HS-27A (cell line): ENCODE results near the gene RPUSD1.

ENCODE experiments used
- DNase-seq: peaks from one replicate; pipeline ENCODE4 v3.0.0-alpha.2; 2012; ENCODE audit warnings: low read depth, missing footprints

The RPUSD1 gene

GRCh38 chr16:819336-820043, 31.3 kb upstream of the RPUSD1 start:
- DNase-seq, result no peak

DNA sequence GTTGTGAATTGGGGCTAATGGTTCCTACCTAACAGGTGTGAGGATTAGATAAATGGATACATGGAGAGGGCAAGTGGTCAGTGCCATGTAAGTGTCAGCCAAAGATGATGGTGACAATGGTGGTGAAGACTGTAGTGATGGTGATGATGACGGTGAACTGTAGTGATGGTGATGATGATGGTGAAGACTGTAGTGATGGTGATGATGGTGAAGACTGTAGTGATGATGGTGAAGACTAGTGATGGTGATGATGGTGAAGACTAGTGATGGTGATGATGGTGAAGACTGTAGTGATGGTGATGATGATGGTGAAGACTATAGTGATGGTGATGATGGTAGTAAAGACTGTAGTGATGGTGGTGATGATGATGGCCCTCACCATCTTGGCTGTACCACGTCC, 30.4 kb upstream of the RPUSD1 start:
- no peak for DNase-seq

DNA sequence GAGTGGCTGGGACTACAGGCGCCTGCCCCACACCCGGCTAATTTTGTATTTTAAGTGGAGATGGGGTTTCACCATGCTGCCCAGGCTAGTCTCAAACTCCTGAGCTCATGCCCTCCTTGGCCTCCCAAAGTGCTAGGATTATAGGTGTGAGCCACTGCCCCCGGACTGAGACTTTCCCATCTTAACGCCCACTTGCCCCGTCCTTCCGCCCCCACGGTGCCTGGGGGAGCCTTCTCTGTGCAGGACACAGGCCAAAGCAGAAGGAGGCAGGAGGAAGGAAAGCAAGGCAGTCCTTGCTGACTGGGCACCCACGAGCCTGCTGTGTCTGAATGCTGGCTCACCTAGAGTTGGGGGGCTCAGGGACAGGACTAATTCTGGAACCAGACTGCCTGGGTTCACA, 30.0 kb upstream of the RPUSD1 start:
- no peak for DNase-seq

- DNase-seq, result no peak
These were observed 29.1 kb upstream of the RPUSD1 start for GRCh38 chr16:817001-817906.

DNA sequence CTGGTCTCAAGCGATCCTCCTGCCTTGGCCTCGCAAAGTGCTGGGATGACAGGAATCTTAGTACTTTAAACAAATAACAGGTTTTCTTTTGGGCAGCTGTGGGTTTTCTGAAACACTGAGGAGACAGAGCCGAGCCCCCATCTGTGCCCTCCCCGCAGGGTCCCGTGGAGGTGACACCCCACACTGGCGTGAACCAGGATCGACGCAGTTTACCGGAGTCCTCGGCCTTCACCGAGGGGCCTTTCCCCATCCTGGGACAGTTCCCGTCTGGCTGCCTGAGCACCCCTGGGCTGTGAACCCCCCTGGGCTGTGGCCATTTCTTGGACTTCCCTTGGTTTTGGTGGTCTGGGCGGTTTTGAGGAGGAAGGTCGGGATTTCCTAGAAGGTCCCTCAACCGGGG, 27.7 kb upstream of the RPUSD1 start:
- DNase-seq, result no peak

DNA sequence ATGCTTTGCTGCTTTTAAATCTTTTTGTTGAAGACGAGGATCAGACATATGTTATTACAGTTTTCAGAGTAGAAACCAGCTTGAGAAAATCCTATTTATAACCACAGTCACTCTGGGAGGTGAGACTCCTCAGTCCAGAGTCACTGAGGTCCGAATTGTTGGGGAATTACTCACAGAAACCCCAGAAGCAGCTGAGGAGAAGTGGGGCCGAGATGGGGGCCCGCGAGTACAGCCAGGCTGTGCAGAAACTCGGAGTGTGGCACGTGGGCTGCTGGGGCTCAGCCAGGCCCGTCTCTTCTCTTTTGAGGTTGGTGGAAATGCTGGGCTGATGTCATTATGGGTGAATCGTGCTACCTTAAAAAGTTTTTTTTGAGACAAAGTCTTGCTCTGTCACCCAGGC, 26.8 kb upstream of the RPUSD1 start:
- DNase-seq, result peak; percentile 59

DNA sequence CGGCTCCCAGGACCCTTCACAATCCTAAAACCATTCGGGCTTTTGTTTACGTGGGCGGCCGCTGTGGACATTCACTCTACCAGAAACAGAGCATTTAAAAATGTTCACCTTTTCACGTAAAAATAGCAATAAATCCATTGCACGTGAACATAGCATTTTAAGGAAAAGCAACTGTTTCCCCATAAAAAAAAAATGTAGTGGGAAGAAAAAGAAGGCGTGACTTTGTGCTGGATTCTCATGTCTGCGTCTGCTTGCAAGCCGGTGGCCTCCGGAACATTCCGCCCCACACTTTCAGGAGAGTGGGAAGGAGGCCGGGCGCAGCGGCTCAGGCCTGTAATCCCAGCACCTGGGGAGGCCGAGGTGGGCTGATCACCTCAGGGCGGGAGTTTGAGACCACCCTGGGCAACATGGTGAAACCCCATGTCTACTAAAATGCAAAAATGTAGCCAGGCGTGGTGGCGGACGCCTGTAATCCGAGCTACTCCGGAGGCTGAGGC, 25.8 kb upstream of the RPUSD1 start:
- DNase-seq, result no peak

DNA sequence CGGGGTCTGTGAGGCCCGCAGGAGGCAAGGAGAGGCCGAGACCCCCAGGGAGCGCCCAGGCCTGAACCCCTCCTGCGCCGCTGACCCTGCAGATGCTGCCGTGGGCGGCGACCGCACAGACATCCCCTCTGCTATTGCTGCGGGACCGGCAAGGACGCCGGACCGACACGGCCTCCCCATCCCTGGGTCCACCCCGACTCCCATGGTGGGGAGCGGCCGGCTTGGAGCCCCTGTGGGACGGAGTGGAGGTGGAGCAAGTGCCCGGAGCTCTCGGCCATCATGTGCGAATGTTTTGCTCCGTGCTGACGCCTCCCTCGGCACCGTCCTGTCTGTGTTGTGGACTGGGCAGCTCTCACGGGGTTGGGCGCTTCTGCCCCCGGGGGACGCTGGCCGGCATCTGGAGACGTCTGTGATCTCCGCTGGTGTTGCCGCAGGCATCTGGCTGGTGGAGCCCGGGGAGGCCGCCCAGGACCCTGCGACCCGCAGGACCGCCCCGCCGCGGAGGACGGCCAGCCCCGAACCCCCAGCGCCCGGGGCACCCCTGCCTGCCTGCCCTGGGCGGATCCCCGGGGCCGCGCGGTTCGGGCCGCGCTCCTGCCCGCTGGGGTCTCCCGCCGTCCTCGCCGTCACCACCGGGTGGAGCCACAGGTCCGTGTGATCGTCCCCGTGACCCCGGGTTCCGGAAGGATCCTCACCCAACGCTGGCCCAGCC, 25.2 kb upstream of the RPUSD1 start:
- no peak for DNase-seq

DNA sequence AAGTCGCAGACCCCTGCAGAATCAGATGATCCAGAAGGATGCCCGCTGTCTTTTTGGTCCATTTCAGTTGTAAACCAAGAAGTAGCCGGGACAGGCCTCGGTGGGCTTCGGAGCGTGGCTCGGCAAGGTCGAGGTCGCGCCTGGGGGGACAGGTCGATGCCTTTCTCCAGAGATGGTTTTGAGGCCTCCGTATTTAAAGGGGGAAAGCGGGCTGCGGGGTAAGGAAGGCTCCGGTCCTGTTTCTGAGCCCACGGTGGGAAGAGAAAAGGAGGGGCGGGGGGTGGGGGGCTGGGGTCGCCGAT, 19.9 kb upstream of the RPUSD1 start:
- no peak for DNase-seq

- DNase-seq, result peak; percentile 62
These were observed 19.3 kb upstream of the RPUSD1 start for GRCh38 chr16:807347-808084.

- no peak for DNase-seq
These were observed 17.3 kb upstream of the RPUSD1 start for GRCh38 chr16:805474-805873.

DNA sequence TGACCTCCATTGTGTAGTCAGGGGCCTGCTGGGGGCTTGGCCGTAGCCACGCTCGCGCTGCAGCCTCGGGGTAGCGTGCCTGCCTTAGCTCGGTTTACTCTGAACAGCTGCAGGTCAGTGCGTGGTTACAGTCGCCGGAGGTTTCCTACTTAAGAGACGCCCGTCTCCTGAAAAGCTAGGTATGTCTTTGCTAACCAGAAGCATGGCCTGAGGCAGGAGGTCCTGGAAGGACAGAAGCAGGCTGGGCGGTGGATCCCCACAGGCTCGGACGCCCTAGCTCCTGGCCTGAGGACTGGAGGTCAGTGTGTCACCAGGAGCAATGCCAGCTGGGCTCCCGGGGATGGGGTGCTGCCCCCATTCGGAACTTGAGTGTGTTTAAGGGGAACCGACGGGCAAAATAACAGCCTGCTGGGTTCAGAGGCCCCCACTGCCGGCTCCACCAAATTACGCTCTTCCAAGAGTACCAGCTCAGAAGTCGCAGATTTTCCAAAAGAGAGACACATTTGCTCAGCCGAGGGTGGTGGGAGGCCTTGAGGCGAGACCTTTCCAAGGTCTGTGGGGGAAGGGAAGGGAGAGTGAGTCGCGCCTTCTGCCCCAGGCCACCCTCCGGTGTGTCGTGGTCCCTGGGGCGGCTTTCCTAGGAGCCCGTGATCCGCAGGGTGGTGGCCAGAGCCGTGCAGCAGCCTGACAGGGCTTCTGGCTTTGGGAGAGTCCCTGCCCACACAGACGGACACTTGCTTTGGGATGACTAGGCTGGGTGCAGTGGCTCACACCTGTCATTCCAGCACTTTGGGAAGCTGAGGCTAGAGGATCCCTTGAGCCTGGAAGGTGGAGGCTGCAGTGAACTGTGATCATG, 16.2 kb upstream of the RPUSD1 start:
- no peak for DNase-seq

GRCh38 chr16:803754-804080, 15.5 kb upstream of the RPUSD1 start:
- DNase-seq, result no peak

DNA sequence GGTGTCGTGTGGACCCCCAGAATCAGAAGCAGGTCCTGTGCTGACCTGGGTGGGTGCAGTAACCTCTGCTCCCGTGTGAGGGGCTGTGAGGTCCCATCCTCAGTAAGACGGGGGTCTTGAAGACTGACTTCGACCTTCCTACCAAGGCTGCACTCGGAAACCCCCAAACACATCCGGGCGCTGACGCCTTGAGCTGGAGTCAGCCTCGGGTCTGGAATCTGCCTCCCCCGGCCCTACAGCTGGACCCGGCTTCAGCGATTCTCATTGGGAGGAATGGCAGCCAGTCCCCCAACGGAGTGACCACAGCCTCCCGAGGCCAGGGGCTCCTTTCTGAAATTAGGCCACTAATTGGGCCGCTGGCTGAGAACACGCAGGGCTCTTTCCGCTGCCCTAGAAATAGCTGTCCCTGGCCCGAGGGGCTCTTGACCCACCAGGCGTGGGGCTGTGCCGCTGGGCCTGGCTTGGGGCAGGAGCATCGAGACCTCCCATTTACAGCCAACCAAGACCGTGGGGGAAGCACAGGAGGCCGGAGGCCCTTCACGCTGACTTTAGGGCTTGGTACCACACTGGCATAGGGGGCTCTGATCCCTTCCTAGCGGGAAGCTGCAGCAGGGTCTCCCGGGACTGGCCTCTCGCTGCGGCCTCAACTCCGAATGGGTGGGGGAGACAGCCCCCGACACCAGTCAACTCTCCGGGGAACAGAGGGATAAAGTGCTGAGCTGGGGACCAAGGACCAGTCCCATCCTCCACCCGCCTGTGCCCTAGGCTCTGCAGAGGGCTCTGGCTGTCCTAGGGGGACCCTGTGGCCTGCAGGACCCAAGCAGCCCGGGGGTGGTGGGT, 15.0 kb upstream of the RPUSD1 start:
- DNase-seq, result no peak

GRCh38 chr16:802461-802860, 14.3 kb upstream of the RPUSD1 start:
- DNase-seq, result no peak

DNA sequence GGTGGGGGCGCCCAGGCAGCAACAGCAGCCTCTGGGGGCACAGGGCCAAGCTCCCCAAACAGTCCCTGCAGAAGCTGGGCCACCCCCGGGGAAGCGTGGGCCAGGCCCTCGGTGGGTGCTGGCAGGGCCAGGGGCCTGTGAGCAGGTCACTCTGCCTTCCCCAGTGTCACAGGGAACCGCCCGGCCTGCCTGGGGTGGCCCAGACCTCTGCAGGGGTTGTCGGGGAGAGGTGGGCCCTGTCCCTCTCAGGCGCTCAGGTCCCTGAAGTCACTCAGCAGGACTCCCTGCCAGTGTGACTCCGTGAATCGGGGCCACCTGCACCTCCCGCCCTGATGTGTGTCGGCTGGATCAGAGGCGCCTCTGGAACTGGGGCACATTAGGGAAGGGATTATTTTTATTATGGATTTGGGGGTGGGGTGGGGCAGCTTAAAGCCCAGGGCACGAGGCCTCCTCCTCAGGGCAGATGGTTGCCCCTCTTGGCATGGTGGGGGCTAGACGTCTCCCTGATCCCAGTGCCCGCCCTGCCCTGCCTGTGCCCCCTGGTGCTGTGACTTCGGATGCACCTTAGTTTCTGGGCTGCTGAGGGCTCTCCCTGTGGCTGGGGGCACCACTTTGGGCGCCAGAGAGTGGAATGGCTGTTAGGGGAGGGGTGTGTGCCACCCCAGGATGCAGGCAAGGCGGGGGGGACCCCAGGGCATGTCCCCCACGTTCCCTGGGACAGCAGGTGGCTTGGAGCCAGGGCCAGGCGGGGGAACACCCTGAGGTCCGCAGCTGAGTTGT, 13.6 kb upstream of the RPUSD1 start:
- no peak for DNase-seq

DNA sequence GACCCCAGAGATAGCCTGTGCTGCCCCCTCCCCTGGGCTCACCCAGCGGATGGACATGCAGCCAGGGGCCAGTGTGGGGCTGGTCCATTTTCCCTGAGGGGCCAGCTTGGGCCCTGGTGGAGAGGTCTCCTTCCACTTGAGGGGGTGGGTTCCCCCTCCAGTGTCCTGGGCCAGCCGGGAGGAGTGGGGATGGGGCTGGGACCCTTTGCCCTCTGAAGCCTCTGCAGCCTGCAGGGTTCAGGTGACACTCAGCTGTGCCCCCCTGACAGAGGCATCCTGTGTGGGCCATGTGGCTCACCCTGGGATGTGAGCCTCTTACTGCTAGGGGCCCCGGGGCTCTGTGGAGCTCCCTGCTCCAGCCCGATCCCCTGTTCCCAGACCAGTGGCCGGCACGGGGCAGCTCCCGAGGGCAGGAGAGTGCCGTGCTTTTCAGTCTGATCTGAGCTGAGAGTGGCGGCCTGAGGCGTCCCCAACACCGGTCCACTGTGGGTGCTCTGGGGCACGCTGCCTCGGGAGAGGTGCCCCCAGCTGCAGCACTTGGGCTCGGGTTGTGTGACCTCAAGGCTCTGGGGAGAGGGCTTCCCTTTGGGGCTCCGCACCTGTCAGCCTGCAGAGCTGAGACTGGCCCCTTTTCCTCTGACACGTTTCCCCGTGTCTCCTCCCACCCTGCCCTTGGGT, 12.8 kb upstream of the RPUSD1 start:
- no peak for DNase-seq

- no peak for DNase-seq
These were observed 12.0 kb upstream of the RPUSD1 start, which contains the start of gene GNG13 for GRCh38 chr16:799948-800833. GNG13 (minus strand) TSS chr16:800734; CDS start chr16:799077, 1,657 bp downstream.
